Superior temporal gyrus (tissue), 1 donor: ENCODE measurements around the gene ADGRL3.
"Not testable (repeated sequence)": the region's sequence is repeated elsewhere in the genome, so short reads cannot be mapped to it uniquely, and the experiment has no call there.

Experiments
- DNase-seq: peaks from one replicate; pipeline ENCODE4 v3.0.0-alpha.2; 2016; ENCODE audit errors: extremely low spot score

The ADGRL3 gene

GRCh38 chr4:61890321-61890720 is 690.2 kb downstream of the ADGRL3 start:
- DNase-seq = no peak

DNA sequence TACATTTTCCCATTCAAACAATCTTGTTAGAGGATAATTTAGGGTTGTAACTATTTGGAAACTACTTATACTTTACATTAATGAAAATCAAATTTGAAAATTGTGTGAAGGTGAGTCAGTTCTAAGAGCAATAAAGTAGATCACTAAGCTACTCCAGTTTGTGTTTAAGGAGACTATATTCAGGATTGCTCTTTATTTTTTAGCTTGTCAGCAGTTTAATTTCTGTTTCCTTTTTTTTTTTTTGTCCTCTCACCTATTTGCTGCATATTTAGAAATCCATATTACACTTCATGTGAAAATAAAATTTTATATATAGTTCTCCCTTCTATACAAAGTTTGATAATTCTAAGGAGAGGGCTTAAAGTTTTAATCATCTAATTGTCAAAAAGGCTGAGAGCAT is 691.8 kb downstream of the ADGRL3 start:
- no peak for DNase-seq

- no peak for DNase-seq
These were observed 696.5 kb downstream of the ADGRL3 start for GRCh38 chr4:61896634-61897033.

DNA sequence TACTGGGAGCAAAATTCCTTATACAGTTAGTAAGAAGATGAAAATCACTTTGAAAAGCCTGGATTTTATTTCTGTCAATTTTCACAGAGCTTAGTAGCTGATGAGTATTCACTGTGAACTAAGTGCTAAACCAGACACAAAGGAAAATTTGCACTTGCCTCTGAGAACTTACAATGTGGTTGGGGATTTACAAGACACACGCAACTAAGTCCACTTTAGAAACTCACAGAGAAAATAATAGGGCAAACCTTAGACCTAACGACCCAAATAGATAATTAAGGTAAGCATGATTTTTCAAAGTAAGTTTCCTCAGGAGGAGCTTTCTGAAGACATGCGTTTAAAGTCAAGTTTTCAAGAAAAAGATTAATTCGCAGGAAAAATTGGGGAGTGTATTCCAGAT is 708.9 kb downstream of the ADGRL3 start:
- DNase-seq = no peak

- no peak for DNase-seq
These were observed 711.2 kb downstream of the ADGRL3 start for GRCh38 chr4:61911313-61911756.

DNA sequence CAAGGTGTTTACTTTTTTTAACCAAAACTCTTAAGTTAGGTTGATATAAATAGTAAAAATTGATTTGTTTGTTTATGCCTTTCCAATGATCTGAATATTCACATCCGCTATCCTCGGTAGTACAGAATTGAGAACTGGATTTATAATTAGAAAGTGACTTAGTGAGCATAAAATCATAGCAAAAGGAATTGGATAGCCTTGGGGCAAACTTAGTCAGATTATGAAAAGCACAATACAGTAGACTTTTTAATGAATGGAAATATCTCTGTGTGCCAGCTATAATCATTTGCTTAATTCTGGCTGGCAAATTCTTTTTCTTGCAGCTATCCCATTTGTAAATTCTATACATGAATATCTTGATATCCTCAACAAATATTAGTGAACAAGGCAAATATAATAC is 713.5 kb downstream of the ADGRL3 start:
- DNase-seq = no peak

DNA sequence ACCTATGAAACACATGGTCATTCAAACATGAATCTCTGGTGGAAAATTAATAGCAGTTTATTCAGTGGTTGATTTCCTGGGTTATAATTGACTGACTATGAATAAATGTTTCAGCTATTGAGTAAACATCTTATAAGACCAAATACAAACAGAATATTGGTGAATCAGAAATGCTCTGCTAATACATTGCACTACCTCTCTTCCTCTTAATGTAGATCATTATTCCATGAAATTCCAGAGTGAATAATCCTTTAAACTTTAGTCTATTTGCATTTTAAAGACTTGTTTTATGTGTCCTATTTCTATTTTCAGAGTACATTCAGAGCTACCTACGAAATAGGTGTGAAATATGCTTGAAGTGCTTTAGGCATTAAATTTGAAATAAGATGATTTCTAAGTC is 715.4 kb downstream of the ADGRL3 start:
- DNase-seq = no peak

DNA sequence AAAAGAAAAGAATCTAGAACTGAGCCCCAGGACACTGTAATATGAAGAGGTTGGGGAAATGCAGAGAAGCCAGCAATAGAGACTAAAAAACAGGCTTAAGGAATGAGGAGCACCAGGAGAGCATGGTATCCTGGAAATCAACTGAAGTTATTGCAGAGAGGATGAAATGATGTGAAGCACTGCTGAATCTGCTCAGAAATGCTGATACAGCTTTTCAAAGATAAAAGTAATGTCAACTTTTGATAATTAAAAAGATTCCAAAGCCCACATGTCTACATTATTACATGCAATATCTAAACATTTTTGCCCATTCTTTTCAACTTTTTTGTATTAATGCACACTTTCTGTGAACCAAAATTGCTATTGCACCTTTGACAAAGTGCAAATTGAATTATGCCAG is 718.4 kb downstream of the ADGRL3 start:
- DNase-seq = no peak

DNA sequence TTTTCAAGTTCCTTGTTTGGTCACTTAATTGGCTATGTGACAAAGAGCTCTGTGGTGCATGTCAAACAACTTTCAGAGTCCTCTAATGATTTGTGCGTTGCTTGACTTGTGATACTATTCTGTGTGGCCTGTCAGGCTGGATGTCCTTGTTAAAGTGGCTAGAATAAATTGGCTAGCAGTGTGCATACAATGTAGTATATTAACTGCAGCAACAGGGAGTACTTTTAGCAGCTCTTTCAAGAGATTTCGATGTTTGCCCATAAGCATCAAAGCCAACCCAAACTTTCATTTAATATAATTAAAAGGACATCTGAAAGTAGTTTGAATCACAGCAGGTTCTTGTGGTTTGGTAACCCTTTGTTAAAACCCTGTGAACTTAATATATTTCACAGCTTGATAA is 718.9 kb downstream of the ADGRL3 start:
- no peak for DNase-seq

GRCh38 chr4:61919561-61919960 is 719.4 kb downstream of the ADGRL3 start:
- no peak for DNase-seq

GRCh38 chr4:61921920-61922319 is 721.8 kb downstream of the ADGRL3 start:
- DNase-seq = no peak

DNA sequence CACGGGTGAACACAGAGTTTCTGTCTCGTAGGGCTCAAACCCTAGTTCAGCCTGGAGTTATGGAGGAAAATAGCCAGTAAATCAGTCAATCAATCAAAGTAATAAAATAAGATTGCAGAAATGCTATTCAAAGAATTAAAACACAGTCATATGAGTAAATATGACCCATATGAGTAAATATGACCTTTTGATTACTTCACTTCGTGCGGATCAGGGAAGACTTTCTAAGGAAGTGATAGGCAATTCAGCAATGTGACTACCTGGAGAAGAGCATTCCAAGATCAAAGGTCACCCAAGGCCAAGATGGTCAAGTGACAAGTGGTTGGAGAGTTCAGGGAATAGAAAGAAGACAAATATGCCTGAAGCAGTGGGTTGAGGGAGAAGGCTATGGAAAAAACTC is 722.6 kb downstream of the ADGRL3 start:
- no peak for DNase-seq

DNA sequence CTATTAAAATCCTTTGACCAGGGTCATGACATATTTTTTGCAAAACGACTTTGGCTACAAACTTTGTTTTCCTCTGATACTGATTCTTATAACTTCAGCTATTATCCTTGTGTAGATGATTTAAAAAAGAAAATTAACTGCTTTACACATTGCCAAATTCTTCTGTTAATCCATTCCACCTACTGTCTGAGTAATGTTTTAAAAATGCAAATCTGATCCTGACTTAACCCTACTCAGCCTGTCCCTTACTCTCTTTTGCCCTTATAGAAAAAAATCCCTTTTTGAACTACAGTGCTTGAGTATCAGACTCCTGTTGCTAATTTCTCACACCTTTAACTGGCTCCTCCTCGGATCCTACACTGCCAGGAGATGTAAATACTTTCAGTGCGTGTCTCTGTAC is 723.1 kb downstream of the ADGRL3 start:
- no peak for DNase-seq

- DNase-seq = no peak
These were observed 724.0 kb downstream of the ADGRL3 start for GRCh38 chr4:61924131-61924530.

DNA sequence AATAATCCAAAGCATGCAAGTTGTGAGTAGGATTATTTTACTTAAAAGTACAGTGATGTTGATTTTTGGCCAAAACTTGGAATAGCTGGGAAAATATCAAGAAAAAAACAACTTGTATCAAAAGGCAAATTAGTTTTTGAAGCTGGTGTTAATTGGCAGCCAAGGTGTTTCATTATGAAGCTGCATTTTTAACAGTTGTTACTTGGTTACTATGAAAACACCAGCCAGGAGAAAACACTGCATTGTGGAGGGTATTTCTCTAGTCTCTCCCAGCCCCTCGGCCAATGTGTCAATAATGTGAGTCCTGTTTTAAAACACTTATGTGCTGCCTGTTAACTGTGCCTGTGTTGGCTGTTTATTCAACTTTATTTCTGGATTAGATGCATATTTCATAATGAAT is 733.4 kb downstream of the ADGRL3 start:
- DNase-seq = no peak

- no peak for DNase-seq
These were observed 734.1 kb downstream of the ADGRL3 start for GRCh38 chr4:61934198-61934597.

DNA sequence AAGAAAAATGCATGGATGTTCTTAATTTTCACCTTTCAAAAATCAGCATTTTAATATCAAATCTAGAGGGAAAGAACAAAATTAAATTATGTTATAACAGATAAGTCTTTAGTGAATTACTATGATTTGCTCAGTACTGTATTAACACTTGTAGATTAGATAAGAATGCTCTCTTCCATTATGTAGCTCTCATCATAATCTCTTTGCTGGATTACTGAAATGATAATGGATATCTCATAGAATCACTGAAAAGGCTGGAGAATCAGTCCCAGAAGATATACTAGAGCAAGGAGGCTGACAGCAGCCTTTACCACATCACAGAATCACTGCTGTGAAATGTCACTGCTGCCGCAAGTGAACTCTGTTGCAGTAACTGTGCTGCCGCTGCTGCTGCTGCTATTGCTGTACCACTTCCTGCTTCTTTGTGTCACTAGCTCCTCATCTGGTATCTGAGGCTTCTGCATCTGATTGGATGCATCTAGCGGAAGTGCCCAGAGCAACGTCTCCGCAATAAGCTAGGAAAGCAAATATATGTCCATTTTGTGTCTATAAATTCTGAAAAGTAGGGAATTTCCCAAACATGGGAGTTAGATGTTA is 738.2 kb downstream of the ADGRL3 start:
- DNase-seq = no peak

DNA sequence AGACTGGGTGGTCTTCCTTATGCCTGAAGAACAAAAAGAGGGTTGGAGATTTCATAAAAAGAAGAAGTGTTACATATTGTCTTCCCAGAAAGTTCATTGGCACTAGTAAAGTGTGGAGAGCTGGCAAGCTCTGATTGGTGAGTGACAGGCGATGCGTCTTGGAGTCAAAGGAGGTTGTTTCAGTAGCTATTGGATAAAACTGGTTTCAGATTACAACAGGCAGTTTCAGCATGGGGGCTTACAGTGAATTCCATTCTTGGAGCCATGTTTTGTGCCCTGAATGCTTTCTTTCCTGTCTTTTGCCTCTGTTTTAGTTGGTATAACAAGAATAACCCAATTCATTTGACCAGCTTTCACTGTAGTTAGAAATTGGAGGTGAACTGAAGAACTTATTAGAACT is 750.5 kb downstream of the ADGRL3 start:
- no peak for DNase-seq

DNA sequence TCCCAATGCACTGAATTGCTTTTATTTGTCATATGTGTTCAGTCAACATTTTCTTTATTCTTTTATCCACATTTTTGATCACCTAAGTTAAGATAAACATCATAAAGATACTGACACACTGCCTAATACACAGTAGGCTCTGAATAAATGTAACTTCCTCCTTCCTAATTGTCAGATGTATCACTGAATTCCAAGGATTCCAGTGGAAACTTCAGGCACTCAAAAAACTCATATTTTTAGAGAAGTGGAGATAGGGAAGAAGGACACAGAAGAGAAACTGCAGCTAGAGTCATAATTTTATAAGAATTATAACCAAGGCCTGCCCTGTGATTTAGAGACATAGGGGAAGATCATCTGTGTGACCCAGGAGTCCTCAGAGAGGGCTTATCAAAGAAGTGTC is 753.3 kb downstream of the ADGRL3 start:
- no peak for DNase-seq

DNA sequence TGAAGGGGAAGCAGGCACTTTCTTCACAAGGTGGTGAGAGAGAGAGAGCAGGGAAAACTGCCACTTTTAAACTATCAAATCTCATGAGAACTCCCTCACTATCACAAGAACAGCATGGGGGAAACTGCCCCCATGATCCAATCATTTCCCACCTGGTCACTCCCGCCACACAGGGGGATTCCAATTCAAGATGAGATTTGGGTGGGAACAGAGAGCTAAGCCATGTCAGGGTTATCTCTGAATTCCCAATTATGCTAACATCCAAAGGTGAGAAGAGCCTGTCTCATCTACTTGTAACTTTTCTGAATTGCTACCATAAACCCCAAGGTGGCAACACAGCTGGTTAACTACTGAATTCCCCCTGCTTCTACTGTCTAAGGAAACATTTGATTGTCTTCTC is 758.5 kb downstream of the ADGRL3 start:
- DNase-seq = no peak

GRCh38 chr4:61959087-61959486 is 759.0 kb downstream of the ADGRL3 start:
- no peak for DNase-seq

GRCh38 chr4:61984260-61984909 is 784.3 kb downstream of the ADGRL3 start:
- DNase-seq = no peak

DNA sequence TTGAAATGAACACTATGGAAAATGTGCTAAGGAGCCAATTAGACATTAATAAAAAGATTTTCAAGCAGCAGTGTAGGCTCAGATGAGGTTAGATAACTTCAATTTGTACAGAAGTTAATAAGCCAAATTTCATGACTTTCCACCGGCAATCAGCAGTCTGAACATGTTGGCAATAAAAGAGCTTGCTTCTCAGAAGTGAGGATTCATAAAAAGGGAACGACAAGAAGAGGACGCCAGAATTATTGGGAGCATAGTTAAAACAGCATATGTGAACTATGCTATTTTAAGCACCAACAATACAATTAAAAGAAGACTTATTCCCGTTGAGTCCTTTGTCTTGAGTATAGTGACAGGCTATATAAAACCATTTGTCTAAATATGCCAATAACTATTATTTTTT is 785.3 kb downstream of the ADGRL3 start:
- no peak for DNase-seq

DNA sequence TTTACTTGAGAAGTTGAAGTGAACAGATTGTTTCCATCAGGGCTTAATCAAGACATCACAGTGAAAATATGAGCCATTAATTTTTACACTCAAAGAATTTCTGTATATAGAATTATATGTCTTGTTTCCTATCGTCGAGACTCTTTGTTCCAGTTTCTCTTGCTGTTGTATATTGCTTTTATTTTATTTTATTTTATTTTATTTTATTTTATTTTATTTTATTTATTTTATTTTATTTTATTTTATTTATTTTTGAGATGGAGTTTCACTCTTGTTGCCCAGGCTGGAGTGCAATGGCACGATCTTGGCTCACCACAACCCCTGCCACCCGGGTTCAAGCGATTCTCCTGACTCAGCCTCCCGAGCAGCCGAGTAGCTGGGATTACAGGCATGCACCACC is 786.8 kb downstream of the ADGRL3 start:
- not testable (repeated sequence) for DNase-seq
